Measurements from ENCODE around the gene ZNF708. TPM values are rescaled to one million over a fixed set of nuclear protein-coding genes. Genes with fewer than 3 reads are reported as not detected.
A peak's percentile ranks its signal among the peaks of the same experiment; 100 is the strongest.
"Not testable (repeated sequence)": the region's sequence is repeated elsewhere in the genome, so short reads cannot be mapped to it uniquely, and the experiment has no call there.

The ZNF708 gene
- total RNA-seq = 15.2 and 17.1 TPM in 2 replicates
- 6.5 and 6.7 TPM in 2 replicates for polyA plus RNA-seq

GRCh38 chr19:21328885-21329605 is at the start of gene ZNF708:
Gene ZNF708 (minus strand): TSS chr19:21329410. CDS start chr19:21329212, 198 bp downstream.
- Histone ChIP-seq H3K4me3 (peak within 1 kb of the TSS; percentile 82), H3K9me3 (ENCODE audit: low read depth) (no peaks in the 10 kb centered on the region), H3K4me1 (ENCODE audit: low read depth) (peaks cover 7% of the 10 kb centered on the region), H3K27ac (peak within 1 kb of the TSS; percentile 97), H3K27me3 (no peaks in the 10 kb centered on the region), H3K36me3 (peaks cover 5% of the 10 kb centered on the region)
- TF ChIP-seq CTCF (IDR thresholded peaks at IDR 0.05; ENCODE audit: low read depth, low read length) = no peak
- peak; percentile 90 to 91 for DNase-seq (ENCODE audit: low read depth in 1 of 2, low spot score in 1 of 2)

GRCh38 chr19:21362291-21362690 is 33.1 kb upstream of the ZNF708 start:
- Histone ChIP-seq H3K27me3 (no peaks in the 10 kb centered on the region), H3K4me1 (ENCODE audit: low read depth) (no peaks in the 10 kb centered on the region), H3K9me3 (ENCODE audit: low read depth) (no peaks in the 10 kb centered on the region), H3K4me3 (no peak overlapping the region), H3K27ac (no peak overlapping the region), H3K36me3 (peaks cover 13% of the 10 kb centered on the region)
- TF ChIP-seq CTCF (IDR thresholded peaks at IDR 0.05; ENCODE audit: low read depth, low read length) = no peak
- DNase-seq (ENCODE audit: low read depth in 1 of 2, low spot score in 1 of 2) = no peak

- TF ChIP-seq CTCF (IDR thresholded peaks at IDR 0.05; ENCODE audit: low read depth, low read length) = no peak
- Histone ChIP-seq H3K4me3 (peak within 1 kb of the TSS; percentile 95), H3K4me1 (ENCODE audit: low read depth) (no peaks in the 10 kb centered on the region), H3K36me3 (peaks cover 13% of the 10 kb centered on the region), H3K27me3 (no peaks in the 10 kb centered on the region), H3K9me3 (ENCODE audit: low read depth) (no peaks in the 10 kb centered on the region), H3K27ac (peak within 1 kb of the TSS; percentile 97)
- peak; percentile 96 to 97 for DNase-seq (ENCODE audit: low read depth in 1 of 2, low spot score in 1 of 2)
Measured at GRCh38 chr19:21358768-21359451, 29.7 kb upstream of the ZNF708 start, which contains the start of gene ZNF738. Gene ZNF738 (plus strand): TSS chr19:21359000. CDS start chr19:21359141, 141 bp downstream.

- DNase-seq (ENCODE audit: low read depth in 1 of 2, low spot score in 1 of 2) = no peak
- Histone ChIP-seq H3K9me3 (ENCODE audit: low read depth) (no peaks in the 10 kb centered on the region), H3K36me3 (no peaks in the 10 kb centered on the region), H3K4me3 (no peak overlapping the region), H3K4me1 (ENCODE audit: low read depth) (no peaks in the 10 kb centered on the region), H3K27ac (no peak overlapping the region), H3K27me3 (no peaks in the 10 kb centered on the region)
- TF ChIP-seq CTCF (IDR thresholded peaks at IDR 0.05; ENCODE audit: low read depth, low read length) = no peak
Measured at GRCh38 chr19:21352830-21353229, 23.6 kb upstream of the ZNF708 start.

GRCh38 chr19:21344841-21345240 is 15.6 kb upstream of the ZNF708 start:
- not testable (repeated sequence) for H3K27ac ChIP-seq; H3K9me3 ChIP-seq (ENCODE audit: low read depth); H3K36me3 ChIP-seq; H3K27me3 ChIP-seq; DNase-seq (ENCODE audit: low read depth in 1 of 2, low spot score in 1 of 2); H3K4me1 ChIP-seq (ENCODE audit: low read depth); H3K4me3 ChIP-seq

GRCh38 chr19:21335721-21336120 is 6.5 kb upstream of the ZNF708 start:
- Histone ChIP-seq H3K4me1 (ENCODE audit: low read depth) (no peaks in the 10 kb centered on the region), H3K9me3 (ENCODE audit: low read depth) (no peaks in the 10 kb centered on the region), H3K27me3 (no peaks in the 10 kb centered on the region), H3K27ac (no peak overlapping the region), H3K36me3 (no peaks in the 10 kb centered on the region), H3K4me3 (no peak overlapping the region)
- DNase-seq (ENCODE audit: low read depth in 1 of 2, low spot score in 1 of 2) = no peak
- no peak for TF ChIP-seq CTCF (IDR thresholded peaks at IDR 0.05; ENCODE audit: low read depth, low read length)
